ENCODE data around the gene WDR20.
"Not testable (repeated sequence)": the region's sequence is repeated elsewhere in the genome, so short reads cannot be mapped to it uniquely, and the experiment has no call there.

Gene WDR20

DNA sequence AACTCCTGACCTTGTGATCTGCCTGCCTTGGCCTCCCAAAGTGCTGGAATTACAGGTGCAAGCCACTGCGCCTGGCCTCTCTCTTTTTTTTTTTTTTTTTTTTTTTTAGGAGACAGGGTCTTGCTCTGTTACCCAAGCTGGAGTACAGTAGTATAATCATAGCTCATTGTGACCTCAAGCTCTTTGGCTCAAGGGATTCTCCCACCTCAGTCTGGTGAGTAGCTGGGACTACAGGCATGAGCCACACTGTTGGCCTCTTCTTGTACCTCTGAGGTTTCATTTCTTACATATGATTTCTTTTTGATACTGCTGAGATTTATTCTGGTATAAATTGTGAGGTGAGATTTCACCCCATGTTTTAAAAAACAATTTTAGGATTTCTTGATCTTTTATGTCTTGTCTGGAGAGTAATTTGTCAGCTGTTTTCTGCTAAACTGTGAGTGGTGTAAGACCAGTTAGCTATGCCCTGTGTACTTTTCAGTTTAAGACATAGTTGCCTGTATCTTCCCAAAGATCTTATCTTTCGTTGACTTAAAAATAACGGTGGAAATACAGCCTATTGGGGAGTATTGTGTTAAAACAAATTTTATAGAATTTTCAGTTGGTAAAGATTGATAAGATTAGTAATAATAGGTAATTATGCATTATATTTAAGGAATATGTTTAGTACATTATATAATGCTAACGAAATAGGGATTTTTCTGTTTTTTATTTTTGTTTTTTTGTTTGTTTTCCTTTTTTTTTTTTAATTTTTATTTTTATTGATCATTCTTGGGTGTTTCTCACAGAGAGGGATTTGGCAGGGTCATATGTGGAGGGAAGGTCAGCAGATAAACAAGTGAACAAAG, 31.7 kb downstream of the WDR20 start:
- DNase-seq (ENCODE audit: low read depth in 2 of 2) = no peak

DNA sequence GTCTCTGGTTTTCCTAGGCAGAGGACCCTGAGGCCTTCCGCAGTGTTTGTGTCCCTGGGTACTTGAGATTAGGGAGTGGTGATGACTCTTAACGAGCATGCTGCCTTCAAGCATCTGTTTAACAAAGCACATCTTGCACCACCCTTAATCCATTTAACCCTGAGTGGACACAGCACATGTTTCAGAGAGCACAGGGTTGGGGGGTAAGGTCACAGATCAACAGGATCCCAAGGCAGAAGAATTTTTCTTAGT, 32.2 kb downstream of the WDR20 start:
- DNase-seq (ENCODE audit: low read depth in 2 of 2) = not testable (repeated sequence)

DNA sequence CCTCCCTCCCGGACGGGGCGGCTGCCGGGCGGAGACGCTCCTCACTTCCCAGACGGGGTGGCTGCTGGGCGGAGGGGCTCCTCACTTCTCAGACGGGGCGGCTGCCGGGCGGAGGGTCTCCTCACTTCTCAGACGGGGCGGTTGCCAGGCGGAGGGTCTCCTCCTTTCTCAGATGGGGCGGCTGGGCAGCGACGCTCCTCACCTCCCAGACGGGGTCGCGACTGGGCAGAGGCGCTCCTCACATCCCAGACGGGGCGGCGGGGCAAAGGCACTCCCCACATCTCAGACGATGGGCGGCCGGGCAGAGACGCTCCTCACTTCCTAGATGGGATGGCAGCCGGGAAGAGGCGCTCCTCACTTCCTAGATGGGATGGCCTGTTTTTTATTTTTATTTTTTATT, 33.0 kb downstream of the WDR20 start:
- DNase-seq (ENCODE audit: low read depth in 2 of 2) = not testable (repeated sequence)

DNA sequence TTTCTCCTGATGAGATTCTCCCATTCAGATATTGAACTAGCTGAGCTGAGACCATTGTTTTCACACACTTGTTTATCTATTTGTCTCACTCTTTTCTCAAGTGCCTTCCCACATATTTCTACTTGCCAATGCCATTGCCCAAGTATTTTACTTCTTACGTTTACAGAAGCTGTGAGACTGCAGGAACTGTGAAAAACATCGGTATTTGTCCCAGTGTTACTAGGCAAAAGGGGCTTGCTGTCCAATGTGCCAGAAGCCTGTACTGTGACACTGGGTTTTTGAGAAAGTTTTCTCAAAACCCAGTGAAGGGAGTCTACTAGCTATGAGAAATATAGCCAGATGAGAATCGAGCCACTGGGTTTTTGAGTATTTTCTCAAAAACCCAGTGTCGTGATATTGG, 37.5 kb downstream of the WDR20 start:
- DNase-seq (ENCODE audit: low read depth in 2 of 2) = no peak

DNA sequence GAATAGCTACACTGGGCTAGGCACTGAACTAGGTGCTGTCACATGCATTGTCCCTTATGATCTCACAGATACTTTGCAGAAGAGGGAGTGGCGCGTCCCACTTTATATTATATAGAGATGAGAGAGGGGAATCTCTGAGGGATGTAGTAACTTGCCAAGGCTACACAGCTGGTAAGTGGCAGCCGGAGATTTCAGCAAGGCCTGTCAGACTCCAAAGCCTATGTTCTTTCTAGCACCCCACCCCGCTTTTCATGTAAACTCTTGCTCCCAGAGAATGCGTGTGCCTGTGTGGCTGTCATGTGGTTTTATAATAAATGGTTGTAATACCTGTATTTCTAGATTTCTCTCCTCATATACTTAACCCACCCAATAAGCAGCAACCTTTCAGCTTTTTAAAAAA, 39.1 kb downstream of the WDR20 start:
- DNase-seq (ENCODE audit: low read depth in 2 of 2) = no peak

DNA sequence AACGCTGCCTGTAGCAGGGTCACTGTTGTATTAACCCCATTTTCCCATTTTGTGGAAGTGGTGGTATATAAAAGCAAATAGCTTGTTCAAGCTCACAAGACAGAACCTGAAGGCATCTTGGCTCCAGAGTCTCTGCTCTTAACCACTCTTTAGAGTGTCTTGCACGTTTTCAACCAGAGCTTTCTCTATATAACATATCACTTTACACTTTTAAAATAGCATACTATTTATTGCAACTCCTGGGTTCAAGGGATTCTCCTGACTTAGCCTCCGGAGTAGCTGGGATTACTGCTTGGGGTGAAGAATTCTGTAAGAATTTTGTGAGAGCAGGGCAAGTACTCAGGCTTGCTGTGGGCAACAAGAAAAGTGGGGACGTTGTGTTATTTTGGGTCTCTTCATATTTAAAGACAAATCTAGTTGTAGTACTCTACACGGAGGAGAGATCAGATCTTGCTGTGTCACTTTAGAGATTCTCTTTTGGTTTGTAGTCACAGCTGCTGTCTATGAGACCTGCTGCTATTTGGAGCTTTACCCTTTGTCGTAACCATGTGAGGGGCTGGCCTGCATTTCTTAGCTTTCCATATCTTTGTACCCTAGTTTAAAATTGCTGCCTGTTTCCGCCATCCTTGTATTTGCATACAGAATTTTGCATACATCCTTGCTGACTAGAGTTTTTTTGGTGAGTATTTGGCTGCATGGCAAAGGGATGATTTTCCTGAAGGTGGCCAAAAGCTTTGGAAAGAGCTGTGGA, 40.7 kb downstream of the WDR20 start:
- no peak for DNase-seq (ENCODE audit: low read depth in 2 of 2)

DNA sequence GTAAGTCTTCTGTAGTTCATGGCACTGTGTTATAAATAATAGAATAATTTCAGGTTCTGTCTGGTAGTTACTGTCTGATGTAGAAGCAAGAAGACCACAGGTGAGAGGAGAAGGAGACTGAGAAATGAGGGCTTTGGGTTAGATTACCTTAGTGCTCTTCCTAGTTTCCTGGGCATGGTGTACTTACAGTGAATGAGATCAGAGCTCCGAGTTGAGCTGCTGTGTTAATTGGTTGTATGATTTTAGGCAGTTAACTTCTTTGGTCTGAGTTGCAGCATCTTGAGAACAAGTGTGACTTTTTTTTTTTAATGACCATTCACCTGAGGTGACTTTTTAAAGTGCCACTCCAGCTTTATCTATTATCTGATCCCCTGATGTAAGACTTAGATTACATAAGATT, 41.5 kb downstream of the WDR20 start:
- no peak for DNase-seq (ENCODE audit: low read depth in 2 of 2)

DNA sequence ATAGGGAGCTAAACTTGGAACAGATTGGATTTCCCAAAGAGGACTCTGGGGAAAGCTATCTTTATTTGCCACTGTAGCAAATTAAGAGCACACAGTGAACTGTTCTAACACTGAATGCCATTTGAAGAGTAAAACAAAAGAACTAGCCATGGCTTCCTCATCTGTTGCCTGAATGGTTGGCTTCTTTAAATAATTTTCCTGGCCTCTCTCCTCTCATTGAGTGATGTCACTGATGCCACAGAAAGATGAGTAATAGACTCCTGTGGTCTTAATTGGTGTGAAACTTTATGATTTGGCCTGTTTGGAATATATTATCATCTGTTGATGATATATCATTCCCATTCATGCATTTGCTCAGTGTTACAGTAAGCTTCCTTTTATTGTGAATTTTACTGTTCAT, 42.5 kb downstream of the WDR20 start:
- DNase-seq (ENCODE audit: low read depth in 2 of 2) = no peak

DNA sequence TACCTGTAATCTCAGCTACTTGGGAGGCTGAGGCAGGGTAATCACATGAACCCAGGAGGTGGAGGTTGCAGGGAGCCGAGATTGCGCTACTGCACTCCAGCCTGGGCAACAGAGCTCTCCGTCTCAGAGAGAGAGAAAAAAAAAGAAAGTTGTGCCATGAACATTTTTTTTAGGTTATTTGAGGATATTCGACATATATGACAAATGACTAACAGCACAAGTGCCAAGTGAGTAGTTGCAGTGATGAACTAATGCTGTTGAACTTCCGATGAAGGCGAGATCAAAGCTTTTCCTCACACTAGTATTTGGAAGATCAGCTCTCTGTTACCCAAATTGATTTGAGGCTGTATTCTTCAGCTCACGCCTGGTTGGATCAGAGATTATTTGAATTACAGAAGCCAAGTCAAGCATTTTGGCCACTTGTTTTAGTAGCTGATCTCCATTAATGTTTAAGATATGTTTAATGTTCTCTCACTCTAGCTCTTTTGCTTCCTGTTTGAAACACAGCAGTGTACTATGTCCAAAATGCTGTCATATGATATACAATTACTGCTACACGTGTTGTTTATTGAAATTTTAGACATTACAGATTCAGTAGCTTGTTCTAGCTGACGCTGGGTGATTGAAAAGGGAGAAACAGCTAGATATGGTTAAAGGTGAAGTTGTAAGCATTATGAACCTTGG, 43.4 kb downstream of the WDR20 start:
- DNase-seq (ENCODE audit: low read depth in 2 of 2) = no peak

DNA sequence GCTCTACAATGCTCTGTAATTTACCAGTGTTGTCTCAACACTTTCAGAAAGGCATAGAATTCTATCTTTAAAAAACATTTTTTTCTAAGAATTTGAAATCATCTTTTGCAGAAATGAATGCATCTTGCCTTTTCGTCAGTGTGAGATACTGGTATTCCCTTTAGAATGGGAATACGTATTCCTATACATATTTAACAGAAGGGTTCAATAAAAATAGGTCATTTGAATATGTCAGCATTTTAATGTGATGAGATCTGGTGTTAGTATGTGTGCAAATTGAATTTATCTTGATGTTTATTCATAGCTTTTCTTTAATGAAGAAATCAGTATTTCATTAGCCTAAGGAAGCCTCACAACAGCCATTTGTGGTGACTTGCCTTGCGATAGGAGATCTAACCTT, 44.2 kb downstream of the WDR20 start:
- DNase-seq (ENCODE audit: low read depth in 2 of 2) = no peak

DNA sequence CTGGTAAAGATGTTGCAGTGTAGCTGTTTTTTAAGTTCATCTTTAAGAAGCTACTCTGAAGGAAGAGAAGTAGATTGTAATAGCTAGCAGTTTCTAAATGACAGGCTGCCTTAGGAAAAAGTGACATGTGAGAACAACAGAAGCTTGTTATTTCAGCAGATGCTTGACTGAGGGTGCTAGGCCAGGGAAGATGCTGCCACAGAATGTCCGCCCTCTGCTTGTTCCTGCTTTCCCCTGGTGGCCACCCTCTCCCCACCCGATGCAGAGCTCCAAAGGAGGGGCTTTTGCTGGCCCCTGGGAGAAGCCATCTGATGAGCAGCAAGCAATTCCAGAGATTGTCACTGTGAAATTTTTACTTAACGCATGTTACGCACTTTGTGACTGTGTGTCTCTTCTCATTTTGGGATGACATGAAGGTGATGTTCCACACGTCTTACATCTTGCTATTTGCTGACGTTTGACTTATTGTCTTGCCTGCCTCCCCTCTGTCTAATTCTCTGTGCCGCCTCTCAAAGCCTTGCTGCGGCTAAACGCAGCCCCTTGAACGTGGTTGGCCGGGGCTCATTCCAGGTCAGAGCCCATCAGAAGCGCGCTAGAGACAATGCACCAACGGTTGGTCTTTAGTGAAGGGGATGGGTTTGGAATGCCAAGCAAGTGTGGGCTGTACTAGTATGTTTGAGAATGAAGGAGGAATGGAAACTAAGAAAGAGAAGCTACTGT, 44.8 kb downstream of the WDR20 start:
- no peak for DNase-seq (ENCODE audit: low read depth in 2 of 2)

DNA sequence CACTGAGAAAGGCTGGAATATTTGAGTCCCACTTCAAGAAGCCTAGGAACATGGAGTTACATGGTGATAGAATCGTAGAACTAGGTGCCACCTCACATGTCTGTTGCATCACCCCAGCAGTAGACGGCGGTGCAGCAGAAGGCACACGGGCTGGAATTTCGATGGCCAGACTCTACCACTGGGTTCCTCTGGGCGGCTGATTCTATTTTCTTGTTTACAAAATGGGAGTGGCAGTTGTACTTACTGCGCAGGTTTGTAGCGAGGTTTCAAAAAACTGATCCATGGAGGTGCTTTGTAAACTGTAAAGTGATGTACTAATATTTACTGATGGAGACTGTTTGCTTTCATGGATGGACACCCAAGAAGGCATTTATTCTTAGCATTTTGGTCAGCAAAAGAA, 45.7 kb downstream of the WDR20 start:
- DNase-seq (ENCODE audit: low read depth in 2 of 2) = no peak

DNA sequence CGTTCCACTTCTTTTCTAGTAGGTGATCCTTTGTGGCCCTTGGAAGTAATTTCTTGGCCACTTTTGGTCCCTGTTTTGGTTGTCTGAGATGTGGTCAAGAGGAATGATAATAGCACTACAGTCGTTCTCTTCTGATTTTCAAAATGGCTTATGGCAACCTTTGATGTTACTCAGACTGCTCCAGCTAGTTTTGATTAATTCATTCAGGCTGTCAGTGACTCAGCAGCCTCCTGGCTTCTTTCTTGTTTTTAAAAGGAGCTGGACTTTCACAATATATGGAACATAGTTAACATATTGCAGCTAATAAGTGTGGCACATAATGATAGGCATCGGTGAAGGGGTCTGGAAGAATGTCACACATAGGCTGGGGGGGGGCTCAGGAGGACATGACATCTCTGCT, 47.3 kb downstream of the WDR20 start:
- DNase-seq (ENCODE audit: low read depth in 2 of 2) = no peak

DNA sequence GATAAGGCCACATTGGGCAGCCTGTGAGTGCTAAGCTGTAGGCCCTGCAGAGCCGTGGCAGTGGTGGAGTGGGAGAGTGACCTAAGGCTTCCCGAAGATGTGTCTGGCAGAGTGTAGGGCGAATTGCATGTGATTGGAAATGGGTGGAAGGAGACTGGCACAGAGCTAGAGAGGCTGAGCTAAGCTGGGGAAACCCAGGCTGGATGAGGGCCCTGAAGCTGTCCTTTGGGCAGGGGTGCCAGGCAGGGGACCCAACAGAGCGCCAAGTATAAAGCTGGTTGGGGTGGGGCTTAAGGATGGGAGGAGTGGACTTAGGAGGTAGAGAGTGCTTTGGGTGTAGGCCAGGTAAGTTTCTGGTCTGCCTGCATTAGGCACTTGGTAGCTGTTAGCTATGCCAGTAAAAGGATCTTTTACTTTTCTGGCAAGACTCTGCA, 47.9 kb downstream of the WDR20 start:
- DNase-seq (ENCODE audit: low read depth in 2 of 2) = no peak

DNA sequence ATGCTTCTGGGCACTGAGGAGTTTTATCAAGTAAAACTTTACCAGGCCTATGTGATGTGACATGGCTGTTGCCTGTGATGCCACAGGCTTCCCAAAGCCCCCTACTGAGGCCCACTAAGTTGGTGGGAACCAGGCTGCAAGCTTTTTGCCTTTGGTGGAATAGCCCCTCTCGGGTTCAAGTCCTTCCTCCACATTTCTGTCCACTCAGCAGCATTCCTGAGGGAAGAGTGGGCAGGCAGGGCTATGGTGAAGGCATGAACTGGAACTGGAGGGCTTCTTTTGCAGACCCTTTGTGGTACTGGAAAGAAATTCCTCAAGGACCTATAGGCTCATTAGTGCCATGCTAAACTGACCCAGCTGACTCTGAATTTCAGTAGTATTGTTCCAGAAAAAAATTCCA, 48.5 kb downstream of the WDR20 start:
- DNase-seq (ENCODE audit: low read depth in 2 of 2) = no peak

DNA sequence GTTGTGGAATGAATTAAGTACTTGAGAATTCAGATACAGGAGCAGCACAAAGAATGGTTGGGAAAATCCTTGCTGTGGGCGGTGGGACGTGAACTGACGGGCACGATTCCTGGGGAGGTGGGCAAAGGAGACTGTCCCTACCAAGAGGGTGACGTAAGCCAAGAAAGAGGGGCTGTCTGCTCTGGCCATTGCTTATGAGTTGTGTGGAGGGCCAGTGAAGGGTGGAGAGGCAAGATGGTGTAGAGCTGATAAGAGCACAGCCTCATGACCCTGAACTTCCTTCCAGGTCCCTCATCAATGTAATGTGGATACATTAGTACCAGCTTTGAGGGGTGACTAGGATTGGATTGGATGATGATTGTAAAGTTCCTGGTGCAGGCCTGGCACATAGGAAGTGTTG, 50.2 kb downstream of the WDR20 start:
- DNase-seq (ENCODE audit: low read depth in 2 of 2) = no peak

DNA sequence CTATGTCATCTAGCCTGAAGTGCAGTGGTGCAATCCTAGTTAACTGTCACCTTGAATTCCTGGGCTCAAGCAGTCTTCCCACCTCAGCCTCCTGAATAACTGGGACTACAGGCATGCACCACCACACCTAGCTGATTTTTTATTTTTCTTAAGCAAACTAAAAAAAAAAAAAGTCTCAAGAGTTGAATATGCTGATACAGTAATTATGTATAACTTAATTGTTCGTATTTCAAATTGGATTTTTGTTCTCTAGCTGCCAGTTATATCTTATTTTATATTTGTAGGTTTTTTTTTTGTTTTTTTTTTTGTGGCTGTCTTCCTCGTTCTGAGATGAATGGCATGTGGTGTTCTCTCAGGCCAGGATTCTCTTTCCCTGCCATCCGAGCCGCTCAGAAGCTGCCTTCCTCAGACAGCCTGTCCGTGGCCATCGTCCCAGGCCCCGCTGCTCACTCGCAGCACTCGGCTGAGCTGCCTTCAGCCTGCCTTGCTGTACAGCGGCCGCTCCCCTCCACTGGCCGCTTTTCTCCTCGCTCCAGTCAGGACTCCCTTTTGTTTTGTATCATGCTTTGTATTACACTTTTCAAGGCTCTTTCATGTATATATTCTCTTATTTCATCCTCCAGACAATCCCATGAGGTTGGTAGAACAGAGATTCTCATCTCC, 53.3 kb downstream of the WDR20 start:
- no peak for DNase-seq (ENCODE audit: low read depth in 2 of 2)

DNA sequence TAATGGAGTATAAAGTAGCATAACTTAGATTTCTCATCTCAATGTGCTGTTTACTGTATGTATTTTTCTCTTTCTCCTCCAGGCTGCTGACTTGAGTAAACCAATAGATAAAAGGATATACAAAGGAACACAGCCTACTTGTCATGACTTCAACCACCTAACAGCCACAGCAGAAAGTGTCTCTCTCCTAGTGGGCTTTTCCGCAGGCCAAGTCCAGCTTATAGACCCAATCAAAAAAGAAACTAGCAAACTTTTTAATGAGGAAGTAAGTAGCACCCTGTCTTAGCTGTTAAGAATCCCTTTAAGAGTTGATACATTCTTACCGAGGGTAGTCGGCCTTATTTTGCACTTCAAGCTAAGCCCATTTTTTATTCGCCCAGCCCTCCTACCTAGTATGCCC, 55.2 kb downstream of the WDR20 start:
- DNase-seq (ENCODE audit: low read depth in 2 of 2) = no peak

DNA sequence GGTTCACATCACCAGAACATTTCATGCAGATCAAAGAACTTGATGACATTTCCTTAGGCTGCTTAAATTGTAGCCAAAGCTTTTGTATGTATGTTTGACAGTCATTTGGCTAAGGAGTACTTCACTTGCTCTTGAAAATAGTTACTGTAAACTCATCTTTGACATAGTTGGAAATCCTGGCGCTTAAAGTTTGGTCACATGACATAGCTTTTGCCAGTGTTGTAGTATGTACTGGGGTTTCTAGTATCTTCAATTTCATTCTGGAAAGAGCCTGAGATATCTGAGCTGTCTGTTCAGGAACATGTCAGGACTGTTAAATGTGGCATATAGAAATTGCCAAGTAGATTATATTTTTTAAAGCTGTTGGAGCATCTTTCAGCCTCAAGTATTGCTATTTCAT, 55.7 kb downstream of the WDR20 start:
- DNase-seq (ENCODE audit: low read depth in 2 of 2) = no peak

DNA sequence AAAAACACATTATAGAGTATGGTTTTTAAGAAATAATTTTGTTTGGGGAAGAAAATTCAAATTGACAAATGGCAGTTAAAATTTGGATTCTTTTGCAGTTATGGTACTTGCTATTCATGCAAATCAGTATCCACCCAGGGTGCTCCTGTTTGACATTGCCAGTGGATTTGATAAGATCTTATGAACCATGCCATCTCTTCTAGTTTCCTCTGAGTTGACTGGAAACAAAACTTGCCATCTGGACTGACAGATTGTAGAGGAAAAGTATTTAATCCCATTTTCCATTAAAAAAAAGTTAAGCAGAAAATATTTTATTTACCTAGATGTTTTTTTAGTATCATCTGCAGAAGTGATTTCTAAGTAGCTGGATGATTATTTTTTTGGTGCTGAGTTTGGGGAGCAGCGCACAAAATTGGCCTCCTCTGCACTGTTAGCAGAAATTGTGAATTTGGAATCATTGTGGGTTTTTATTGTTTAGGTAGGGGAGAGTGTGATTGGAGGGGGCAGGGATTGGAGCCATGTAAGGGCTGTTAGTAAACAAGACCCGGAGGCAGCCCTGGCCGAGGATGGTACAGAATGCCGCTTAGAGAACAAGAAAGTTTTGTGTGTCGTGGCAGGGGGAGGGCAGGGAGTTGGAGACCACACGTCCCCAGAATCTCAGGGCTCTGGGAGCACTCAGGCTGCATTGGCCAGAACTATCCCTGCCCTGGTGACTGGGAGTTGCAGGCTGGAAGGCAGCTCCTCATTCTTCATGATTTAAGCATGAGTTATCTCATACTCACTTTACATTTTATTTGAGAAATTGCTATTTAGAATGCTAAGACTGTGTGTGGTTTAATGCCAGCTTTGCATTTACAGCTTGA, 56.6 kb downstream of the WDR20 start:
- DNase-seq (ENCODE audit: low read depth in 2 of 2) = no peak

DNA sequence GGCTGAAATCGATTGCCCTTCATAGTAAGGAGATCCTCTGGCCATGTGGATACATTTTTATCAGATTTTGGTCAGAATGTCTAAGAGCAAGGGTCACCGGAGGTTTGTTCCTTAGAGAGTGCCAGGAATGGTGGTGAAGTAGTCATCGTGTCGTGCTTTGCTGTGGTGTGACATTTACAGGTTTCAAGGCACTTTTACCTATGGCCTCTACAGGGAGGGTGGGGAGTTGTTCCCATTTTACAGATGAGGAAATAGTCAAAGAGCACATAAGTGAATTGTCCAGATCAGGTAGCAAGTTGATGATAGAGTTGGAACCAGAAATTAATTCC, 57.2 kb downstream of the WDR20 start:
- DNase-seq (ENCODE audit: low read depth in 2 of 2) = no peak

All from stimulated activated CD4-positive, alpha-beta T cell treated with anti-CD3 and anti-CD28 coated beads, Interleukin-1b, Interleukin-23, amount 100 ng/mL, for 1 hour (primary cell).